GM21619 (cell line): ENCODE data around the gene RLN2.
"Not testable (repeated sequence)": the region's sequence is repeated elsewhere in the genome, so short reads cannot be mapped to it uniquely, and the experiment has no call there.

Experiments
- ATAC-seq: cut with Tn5 transposase; IDR thresholded peaks from one replicate; pipeline ENCODE4 v1.9.1; 2021; ENCODE audit not compliant: unreplicated experiment

Gene RLN2, protein sequence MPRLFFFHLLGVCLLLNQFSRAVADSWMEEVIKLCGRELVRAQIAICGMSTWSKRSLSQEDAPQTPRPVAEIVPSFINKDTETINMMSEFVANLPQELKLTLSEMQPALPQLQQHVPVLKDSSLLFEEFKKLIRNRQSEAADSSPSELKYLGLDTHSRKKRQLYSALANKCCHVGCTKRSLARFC

GRCh38 chr9:5303840-5304795 is at the start of gene RLN2:
RLN2 (minus strand) TSS chr9:5304716; CDS start chr9:5304580, 136 bp downstream.
- peak; percentile 99 for ATAC-seq

- ATAC-seq = no peak
These were observed 49.7 kb upstream of the RLN2 start for GRCh38 chr9:5354184-5354583.

GRCh38 chr9:5352637-5353248 is 48.2 kb upstream of the RLN2 start:
- ATAC-seq = no peak

DNA sequence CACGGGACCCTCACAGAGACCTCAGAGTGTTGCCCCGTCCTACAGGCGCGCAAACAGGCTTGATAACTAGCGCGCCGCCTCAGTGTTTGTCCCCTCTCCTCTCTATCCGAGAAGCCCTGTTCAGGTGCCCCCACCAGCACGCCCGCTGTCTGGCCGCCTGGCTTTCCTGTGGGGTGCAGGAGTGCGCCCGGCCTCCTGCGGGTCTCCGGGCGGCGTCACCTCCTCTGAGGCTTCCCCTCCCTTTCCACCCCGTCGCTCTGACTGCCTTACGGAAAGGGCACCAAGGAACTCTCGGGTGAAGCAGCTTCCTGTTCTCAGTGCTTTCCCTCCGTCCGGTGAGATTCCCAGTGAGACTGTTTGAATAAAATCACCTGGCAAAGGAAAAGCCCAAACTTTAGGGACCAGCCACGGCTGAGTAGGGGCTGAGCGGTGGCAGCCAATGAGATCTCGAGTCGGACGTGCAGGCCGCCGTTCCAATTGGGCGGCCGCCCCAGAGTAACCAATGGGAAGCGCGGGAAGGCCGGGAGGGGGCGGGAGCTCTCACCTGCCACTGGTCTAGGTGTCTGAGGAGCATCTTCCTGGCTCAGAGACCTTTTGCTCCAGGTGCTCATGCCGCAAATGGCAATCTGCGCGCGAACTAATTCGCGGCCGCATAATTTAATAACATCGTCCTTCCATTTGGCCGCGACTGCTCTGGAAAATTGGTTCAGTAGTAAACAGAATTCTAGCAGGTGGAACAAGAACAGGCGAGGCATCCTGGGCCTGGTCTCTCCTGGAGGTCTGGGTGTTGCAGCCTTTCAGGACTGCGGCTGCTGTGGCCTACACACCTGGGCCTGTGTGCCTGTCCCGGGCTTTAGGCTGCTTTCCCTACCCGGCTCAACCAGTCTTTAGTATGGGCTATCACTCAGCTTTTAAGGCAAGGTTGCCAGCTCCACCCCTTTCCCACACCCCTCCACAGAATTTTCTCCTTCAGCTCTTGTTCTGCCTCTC is 34.8 kb upstream of the RLN2 start, which contains the start of gene RLN1:
Gene RLN1, minus strand, starts transcription at position 885 of the 990 bp plus-strand sequence. Its CDS starts 130 bp downstream, at position 755.
- ATAC-seq = peak; percentile 97

DNA sequence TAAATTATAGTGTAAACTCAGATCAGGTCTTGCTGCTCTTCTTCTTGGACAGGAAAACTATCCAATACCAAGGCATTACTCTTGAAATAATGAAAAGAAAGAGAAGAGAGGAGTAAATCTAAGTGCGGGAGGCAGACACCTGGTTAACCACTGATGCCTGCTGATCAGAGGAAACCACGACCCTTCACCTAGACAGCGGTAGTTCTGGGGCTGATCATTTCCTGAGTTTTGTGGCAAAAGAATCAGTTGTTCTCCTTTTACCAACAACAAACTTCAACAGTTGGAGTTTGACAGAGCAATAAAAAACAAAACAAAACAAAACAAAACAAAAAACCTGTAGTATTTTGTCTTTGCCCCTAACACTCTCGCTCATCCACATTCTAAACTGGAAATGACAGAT is 32.2 kb upstream of the RLN2 start:
- ATAC-seq = no peak

GRCh38 chr9:5331276-5331675 is 26.8 kb upstream of the RLN2 start:
- not testable (repeated sequence) for ATAC-seq

- no peak for ATAC-seq
These were observed 22.5 kb upstream of the RLN2 start for GRCh38 chr9:5326893-5327548.

DNA sequence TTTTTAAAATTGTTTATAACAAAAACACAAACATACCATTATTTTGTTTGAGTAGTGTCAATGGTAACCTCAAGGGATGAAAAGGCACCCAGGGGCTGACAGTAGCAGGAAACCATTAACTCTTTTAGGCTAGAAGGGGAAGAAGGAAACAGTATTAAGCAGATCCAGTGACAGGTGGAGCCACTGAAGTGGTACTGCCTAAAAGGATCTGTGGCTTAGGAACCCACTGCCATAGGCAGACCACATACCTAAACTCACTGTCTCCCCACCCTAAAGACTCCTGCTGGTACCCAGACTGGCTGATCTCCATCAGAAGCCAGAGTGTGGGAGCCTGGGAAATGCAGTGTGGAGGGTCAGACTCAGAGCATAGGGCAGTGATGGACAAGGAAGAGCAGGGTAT is 21.7 kb upstream of the RLN2 start:
- no peak for ATAC-seq

- not testable (repeated sequence) for ATAC-seq
These were observed 17.1 kb upstream of the RLN2 start for GRCh38 chr9:5321601-5322000.

GRCh38 chr9:5321058-5321457 is 16.5 kb upstream of the RLN2 start:
- no peak for ATAC-seq

DNA sequence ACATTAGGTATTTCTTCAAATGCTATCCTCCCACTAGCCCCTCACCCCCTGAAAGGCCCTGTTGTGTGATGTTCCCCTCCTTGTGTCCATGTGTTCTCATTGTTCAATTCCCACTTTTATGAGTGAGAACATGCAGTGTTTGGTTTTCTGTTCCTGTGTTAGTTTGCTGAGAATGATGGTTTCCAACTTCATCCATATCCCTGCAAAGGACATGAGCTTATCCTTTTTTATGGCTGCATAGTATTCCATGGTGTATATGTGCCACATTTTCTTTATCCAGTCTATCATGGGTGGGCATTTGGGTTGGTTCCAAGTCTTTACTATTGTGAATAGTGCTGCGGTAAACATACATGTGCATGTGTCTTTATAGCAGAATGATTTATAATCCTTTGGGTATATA is 11.9 kb upstream of the RLN2 start:
- not testable (repeated sequence) for ATAC-seq

DNA sequence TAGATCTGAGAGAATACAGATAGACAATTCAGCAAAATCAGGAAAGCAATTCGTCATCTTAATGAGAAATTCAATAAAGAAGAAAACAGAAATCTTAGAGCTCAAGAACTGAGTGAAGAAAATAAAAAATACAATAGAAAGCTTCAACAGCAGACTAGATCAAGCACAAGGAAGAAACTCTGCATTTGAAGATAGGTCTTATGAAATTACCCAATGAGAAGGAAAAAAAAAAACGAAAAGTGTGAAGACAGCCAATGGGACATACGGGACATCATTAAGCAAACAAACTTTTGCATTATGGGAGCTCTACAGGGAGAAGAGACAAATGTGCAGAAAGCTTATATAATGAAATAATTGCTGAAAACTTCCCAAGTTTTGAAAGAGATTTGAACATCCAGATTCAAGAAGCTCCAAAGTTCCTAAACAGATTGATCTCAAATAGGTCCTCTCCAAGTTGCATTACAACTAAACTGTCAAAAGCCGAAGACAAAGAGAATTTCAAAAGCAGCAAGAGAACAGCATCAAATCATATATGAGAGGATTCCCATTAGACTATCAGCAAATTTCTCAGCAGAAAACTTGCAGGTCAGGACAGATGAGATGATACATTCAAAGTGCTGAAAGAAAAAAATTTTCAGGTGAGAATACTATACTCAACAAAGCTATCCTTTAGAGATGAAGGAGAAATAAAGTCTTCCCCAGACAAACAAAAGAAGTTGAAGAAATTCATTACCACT is 10.8 kb upstream of the RLN2 start:
- ATAC-seq = no peak

DNA sequence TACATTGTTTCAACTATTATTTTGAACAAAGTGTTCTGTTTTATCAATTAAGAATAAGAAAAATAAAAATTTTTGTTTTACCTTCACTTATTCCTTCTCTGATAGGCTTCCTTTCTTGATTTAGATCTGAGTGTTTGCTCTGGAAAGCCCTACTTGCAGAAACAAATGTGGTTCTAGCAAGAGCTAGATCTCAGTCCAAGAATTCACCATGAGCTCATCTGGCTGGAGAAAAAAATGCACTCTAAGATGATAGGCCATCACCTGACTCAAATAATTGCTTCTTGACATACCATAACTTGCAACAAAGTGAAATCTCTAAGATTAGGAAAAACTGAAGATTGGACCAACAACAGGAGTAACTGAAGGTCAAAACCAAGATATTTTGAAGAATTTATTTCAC is 6.3 kb upstream of the RLN2 start:
- ATAC-seq = no peak

DNA sequence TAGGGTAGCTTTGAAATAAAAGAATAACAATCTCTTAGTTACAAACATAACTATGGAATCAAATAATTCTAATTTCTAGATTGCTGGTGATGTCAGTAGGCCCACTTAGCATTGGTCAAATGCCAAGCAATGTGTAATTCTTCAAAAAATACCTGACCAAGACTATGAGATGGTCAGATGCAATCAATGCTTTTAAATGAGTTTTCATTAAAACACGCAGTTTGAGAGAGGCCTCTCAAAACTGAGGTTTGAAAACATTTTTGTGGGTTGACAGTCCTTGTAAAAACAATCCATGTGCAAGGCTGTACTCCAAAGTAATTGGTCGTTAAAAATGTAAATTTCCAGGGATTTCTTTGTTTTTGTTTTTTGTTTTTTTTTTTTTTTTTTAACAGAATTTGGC is 1.2 kb upstream of the RLN2 start:
- no peak for ATAC-seq

GRCh38 chr9:5301544-5301943 is 3.0 kb downstream of the RLN2 start:
- no peak for ATAC-seq

- no peak for ATAC-seq
These were observed 12.4 kb downstream of the RLN2 start for GRCh38 chr9:5292141-5292540.

- no peak for ATAC-seq
These were observed 15.9 kb downstream of the RLN2 start for GRCh38 chr9:5288591-5288990.

GRCh38 chr9:5286262-5286661 is 18.3 kb downstream of the RLN2 start:
- no peak for ATAC-seq

- no peak for ATAC-seq
These were observed 26.0 kb downstream of the RLN2 start for GRCh38 chr9:5278486-5278885.
